ENCODE measurements around the gene PPP4R3A.

- TF ChIP-seq CTCF (conservative IDR thresholded peaks at IDR 0.05; ENCODE audit: low read depth, low read length) (no peak), EZH2 (IDR thresholded peaks at IDR 0.05; ENCODE audit: low read length, unreplicated experiment) (no peak), EZH2phosphoT487 (IDR thresholded peaks at IDR 0.05; ENCODE audit: borderline replicate concordance, low read length) (no peak)
Measured at GRCh38 chr14:91470216-91470615, 39.9 kb downstream of the PPP4R3A start.

Data from PC-3 (cell line).